ENCODE data around the gene TNFAIP8L2.
"Not testable (repeated sequence)": the region's sequence is repeated elsewhere in the genome, so short reads cannot be mapped to it uniquely, and the experiment has no call there.

The TNFAIP8L2 gene

GRCh38 chr1:151193304-151193703 is 36.9 kb downstream of the TNFAIP8L2 start:
- no peak for DNase-seq

DNA sequence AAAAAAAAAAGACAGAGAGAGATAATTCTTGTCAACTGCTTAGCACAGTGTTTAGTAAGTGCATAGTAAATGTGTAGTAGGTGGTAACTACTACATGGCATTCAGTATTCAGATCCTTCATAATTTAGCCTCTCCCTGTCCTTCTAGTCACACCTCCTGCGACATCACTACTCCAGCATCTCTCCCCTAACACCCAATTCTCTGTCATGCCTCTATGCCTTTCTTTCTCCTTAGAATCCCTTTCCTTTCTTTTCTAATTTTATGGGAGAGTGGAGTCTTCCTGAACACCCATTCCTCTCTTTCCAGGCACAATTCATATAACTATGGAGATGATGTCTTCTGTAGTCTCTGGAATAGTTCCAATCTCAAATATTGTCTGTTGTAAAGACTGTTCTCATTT is 37.4 kb downstream of the TNFAIP8L2 start:
- DNase-seq: no peak

GRCh38 chr1:151194894-151195594 is 38.6 kb downstream of the TNFAIP8L2 start:
- DNase-seq: not testable (repeated sequence)

- peak; percentile 48 for DNase-seq
Observed at GRCh38 chr1:151196292-151196800, 39.9 kb downstream of the TNFAIP8L2 start.

GRCh38 chr1:151197863-151198253 is 41.4 kb downstream of the TNFAIP8L2 start:
- DNase-seq: no peak

GRCh38 chr1:151198254-151199127 is 42.0 kb downstream of the TNFAIP8L2 start, which contains the start of gene PIP5K1A:
Gene PIP5K1A (plus strand): TSS chr1:151198552. CDS start chr1:151198997, 445 bp downstream.
- DNase-seq: peak; percentile 92

DNA sequence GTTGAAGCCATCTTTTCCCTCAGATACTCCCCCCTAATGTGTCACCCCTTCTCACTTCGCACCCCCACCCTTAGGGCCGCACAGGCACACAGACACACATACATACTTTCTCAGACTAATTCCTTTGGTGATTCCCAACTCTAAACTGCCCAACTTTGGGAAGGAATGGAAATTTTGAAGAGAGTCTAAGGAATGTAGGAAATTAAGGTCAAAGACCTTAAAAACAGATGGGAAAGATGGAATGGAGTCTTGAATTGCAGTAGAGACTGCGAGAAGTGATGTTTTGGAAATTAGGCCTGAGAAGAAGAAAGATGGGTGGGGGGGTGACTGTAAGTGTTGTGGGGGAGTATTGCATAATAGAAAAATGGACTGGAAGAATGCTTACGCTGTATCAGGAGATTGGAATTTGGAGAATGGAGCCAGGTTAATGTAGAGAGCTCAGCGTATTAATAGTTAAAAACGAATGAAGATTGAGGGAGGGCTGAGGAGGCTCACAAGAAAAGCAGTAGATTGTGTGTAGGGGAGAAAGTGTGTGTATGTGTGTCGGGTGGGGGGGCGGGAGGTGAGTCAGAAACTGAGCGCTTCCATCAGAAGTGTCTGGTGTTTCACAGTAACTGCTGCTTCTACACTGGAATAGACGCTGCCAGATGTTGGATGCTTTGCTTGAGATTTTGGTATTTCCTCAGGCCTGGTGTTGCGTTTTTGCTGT is 43.6 kb downstream of the TNFAIP8L2 start:
- DNase-seq: no peak

DNA sequence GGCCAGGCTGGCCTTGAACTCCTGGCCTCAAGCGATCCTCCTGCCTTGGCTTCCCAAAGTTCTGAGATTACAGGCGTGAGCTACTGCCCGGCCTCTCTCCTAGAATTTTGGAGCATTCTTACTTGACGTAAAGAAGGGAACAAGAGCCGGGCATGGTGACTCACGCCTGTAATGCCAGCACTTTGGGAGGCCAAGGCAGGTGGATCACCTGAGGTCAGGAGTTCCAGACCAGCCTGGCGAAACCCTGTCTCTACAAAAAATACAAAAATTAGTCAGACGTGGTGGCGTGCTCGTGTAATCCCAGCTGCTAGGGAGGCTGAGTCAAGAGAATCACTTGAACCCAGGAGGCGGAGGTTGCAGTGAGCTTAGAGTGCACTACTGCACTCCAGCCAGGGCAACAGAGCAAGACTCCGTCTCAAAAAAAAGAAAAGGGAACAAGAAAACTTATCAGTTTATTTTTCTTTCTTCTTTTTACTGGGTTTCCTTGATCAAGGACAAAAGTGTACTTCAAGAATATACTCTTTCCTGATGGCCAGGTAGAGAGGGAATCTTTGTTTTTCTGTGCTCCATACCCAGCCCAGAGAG is 49.0 kb downstream of the TNFAIP8L2 start:
- DNase-seq: not testable (repeated sequence)
